Measurements from ENCODE around the gene MTA2. TPM values are rescaled to one million over a fixed set of nuclear protein-coding genes. Genes with fewer than 3 reads are reported as not detected.
"Not testable (repeated sequence)": the region's sequence is repeated elsewhere in the genome, so short reads cannot be mapped to it uniquely, and the experiment has no call there.

Gene MTA2
- total RNA-seq, 2 donors from 2014 or later, result 30.0 to 40.5 TPM

- DNase-seq (ENCODE audit: low spot score), result no peak
- no peaks in the 10 kb centered on the region for H3K27me3 ChIP-seq
- peaks cover 49% of the 10 kb centered on the region for H3K36me3 ChIP-seq
- H3K4me1 ChIP-seq, result peaks cover 0 to 36% of the 10 kb centered on the region in 2 donors
- no peak for TF ChIP-seq CTCF (IDR thresholded peaks at IDR 0.05)
- H3K4me3 ChIP-seq, result peak overlapping the region; percentile 43 to 85
- H3K9me3 ChIP-seq, result no peaks in the 10 kb centered on the region
- peak overlapping the region; percentile 91 to 96 for H3K27ac ChIP-seq
These were observed 26.5 kb downstream of the MTA2 start for GRCh38 chr11:62575156-62575555.

DNA sequence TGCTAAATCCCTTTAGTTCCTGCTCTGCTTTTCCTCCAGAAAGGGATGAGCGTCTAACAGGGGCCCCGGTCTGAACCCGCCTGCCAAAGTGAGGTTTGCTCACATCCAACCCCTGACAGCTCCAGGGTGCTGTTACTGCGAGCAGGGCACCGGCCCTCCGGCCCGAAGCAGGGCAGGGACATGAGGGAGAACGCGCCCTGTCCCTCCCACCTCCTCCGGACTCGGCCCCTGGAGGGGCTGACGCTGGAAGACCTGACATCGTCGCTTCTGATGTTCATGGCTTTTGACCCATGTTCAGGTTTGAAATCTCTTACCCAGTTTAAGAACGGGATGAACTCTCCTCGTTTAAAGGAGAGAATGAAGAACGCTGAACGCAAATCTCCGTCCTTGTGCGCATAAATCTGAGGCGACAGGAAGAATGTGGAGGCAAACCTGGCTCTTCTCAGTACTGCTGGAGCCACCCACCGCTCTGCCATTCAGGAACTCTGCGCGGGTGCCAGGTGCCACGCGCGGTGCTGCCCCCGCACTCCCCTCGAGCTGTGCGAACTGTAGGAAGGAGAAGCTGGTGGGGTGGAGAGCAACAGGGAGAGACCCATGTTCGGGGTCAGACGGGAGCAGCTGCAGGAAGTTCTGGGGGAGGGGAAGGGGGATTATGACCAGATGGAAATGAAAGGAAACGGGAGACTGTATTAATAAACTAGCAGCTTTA, 27.1 kb downstream of the MTA2 start:
- no peaks in the 10 kb centered on the region for H3K9me3 ChIP-seq
- H3K27me3 ChIP-seq, result no peaks in the 10 kb centered on the region
- peaks cover 50% of the 10 kb centered on the region for H3K36me3 ChIP-seq
- H3K4me1 ChIP-seq, result peaks cover 0 to 43% of the 10 kb centered on the region in 2 donors
- H3K4me3 ChIP-seq, result peak overlapping the region; percentile 43 to 85
- peak overlapping the region; percentile 91 to 96 for H3K27ac ChIP-seq
- TF ChIP-seq CTCF (IDR thresholded peaks at IDR 0.05), result no peak
- DNase-seq (ENCODE audit: low spot score), result no peak

GRCh38 chr11:62573592-62574362, 27.9 kb downstream of the MTA2 start, which contains the start of gene EEF1G:
Gene EEF1G (minus strand): TSS chr11:62573891. CDS start chr11:62573842, 49 bp downstream.
- peak within 1 kb of the TSS; percentile 79 to 85 for H3K4me3 ChIP-seq
- no peaks in the 10 kb centered on the region for H3K9me3 ChIP-seq
- peak within 1 kb of the TSS; percentile 91 to 96 for H3K27ac ChIP-seq
- DNase-seq (ENCODE audit: low spot score), result peak; percentile 99
- H3K36me3 ChIP-seq, result peaks cover 56% of the 10 kb centered on the region
- H3K27me3 ChIP-seq, result no peaks in the 10 kb centered on the region
- no peak for TF ChIP-seq CTCF (IDR thresholded peaks at IDR 0.05)
- peaks cover 0 to 44% of the 10 kb centered on the region in 2 donors for H3K4me1 ChIP-seq

DNA sequence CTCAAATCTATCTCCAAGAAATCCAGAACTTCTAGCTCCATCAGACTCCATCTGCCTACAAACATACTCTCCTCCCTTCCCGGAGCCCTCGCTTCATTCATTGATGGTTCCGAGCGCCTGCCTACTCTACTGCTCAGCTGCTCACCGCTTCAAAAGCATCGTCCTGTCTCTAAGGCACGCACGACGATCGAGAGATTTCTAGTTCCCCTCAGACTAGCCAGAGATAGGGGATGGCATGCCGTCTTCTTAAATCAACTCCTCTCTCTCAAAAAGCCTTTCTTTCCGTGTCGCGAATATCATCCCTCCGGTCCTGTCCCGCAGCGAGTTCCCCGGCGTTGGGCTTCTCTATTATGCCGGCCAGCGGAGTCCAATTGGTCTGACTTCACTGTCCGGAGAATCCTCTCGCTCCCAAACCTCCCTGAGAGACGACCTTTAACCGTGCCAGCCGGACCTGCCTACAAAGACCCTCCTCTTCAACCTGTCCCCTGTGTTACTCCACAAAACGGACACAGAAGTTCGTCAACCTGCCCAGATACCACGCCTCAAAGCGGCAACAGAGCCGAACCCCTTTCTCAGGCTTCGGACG, 28.6 kb downstream of the MTA2 start:
- no peak for DNase-seq (ENCODE audit: low spot score)
- TF ChIP-seq CTCF (IDR thresholded peaks at IDR 0.05), result no peak
- peaks cover 56% of the 10 kb centered on the region for H3K36me3 ChIP-seq
- H3K27ac ChIP-seq, result peak overlapping the region; percentile 80 to 84
- H3K27me3 ChIP-seq, result no peaks in the 10 kb centered on the region
- peak overlapping the region; percentile 79 to 85 for H3K4me3 ChIP-seq
- H3K9me3 ChIP-seq, result no peaks in the 10 kb centered on the region
- peaks cover 0 to 44% of the 10 kb centered on the region in 2 donors for H3K4me1 ChIP-seq

DNA sequence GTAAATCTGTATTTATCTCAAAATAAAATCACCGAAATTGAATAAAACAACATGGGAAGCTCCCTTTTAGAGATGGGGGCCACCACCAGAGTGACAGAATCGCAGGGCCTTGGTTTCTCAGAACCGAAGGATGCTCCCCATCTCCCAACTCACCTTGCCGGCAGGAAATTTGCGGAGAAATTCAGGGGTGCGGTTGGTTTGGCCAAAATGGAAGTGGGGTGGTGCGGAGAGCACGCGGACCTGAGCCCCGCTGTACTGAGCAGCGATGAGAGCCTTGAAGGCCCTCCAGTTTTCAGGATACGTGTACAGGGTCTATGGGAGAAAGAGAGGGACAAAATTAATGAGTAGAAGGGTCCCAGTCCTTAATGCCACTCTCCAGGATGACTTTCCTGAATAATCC, 29.2 kb downstream of the MTA2 start:
- peak overlapping the region; percentile 80 to 84 for H3K27ac ChIP-seq
- no peak for TF ChIP-seq CTCF (IDR thresholded peaks at IDR 0.05)
- no peaks in the 10 kb centered on the region for H3K9me3 ChIP-seq
- no peaks in the 10 kb centered on the region for H3K27me3 ChIP-seq
- H3K4me1 ChIP-seq, result peaks cover 0 to 44% of the 10 kb centered on the region in 2 donors
- peak overlapping the region; percentile 79 to 85 for H3K4me3 ChIP-seq
- H3K36me3 ChIP-seq, result peaks cover 61% of the 10 kb centered on the region
- no peak for DNase-seq (ENCODE audit: low spot score)

- H3K9me3 ChIP-seq; DNase-seq (ENCODE audit: low spot score); H3K4me3 ChIP-seq; H3K27me3 ChIP-seq; H3K27ac ChIP-seq: not testable (repeated sequence)
- H3K36me3 ChIP-seq, result peaks cover 69% of the 10 kb centered on the region
- peaks cover 0 to 39% of the 10 kb centered on the region in 2 donors for H3K4me1 ChIP-seq
These were observed 30.2 kb downstream of the MTA2 start for GRCh38 chr11:62571493-62571892.

DNA sequence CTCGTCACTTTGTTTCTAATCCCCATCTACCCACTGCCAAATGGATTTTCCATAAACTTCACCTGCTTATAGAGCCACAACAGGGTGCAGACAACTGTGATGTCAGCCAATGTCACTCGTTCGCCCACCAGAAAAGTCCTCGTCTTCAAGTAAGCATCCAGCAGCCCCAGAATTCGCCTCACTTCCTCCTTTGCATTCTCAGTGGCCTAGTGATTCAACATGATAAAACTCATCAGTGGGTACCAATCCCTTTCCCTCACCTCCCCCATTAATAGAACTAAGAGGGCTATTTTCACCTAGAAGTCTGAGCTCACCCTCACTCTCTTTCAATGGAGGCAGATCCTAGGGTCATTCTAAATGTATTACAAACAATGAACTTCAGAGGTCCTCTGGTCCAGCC, 30.8 kb downstream of the MTA2 start:
- H3K9me3 ChIP-seq; DNase-seq (ENCODE audit: low spot score); H3K27ac ChIP-seq; H3K4me3 ChIP-seq; H3K27me3 ChIP-seq: not testable (repeated sequence)
- H3K36me3 ChIP-seq, result peaks cover 69% of the 10 kb centered on the region
- H3K4me1 ChIP-seq, result peaks cover 0 to 33% of the 10 kb centered on the region in 2 donors

Measured in right atrium auricular region (tissue), 2 donors.